SIG-M5 (cell line): ENCODE data around the gene CD59.
"Not testable (repeated sequence)": the region's sequence is repeated elsewhere in the genome, so short reads cannot be mapped to it uniquely, and the experiment has no call there.

Experiments
- DNase-seq: peaks from one replicate; lab custom pipeline; 2025; lab: John Stamatoyannopoulos, UW

The CD59 gene

DNA sequence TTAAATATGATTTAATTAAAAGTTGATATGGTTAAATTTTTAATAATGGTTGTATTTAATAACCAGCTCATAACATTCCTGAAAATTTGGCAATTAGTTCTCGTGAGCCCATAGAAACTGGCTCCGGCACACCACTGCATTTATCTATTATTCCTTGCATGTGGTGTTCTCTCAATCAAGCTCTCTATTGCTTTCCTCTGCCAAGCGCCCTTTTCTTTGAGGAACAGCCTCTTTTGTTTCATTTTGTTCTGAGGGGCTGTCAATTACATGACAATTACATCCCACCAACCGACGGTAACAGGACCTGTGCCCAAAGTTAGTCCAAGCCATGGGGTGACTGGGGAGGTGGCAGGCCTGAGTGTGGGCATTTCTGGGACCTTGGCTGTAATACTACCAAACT, 43.7 kb downstream of the CD59 start:
- no peak for DNase-seq

DNA sequence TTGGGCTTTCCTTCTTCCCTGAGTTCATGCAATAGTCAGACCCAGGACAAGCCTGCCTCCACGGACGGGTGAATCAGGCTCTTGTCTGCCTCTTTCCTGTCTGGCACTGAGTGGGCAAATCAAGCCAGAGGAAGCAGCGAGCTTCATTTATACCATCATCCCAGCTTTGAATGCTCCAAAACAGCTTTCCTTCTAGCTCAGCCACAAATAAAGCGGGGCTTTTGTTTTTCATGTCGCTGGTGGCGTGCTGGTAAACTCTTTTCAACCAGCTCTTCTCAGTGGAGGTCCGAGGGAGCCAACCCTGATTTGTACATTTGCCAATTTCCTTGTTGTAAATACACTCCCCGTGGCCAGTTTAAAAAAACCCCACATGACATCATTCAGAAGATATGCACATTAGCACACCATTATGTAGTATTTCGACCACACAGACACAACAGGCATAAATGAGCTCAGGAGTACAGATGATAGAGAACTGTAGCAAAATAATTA, 44.2 kb downstream of the CD59 start:
- DNase-seq: no peak

DNA sequence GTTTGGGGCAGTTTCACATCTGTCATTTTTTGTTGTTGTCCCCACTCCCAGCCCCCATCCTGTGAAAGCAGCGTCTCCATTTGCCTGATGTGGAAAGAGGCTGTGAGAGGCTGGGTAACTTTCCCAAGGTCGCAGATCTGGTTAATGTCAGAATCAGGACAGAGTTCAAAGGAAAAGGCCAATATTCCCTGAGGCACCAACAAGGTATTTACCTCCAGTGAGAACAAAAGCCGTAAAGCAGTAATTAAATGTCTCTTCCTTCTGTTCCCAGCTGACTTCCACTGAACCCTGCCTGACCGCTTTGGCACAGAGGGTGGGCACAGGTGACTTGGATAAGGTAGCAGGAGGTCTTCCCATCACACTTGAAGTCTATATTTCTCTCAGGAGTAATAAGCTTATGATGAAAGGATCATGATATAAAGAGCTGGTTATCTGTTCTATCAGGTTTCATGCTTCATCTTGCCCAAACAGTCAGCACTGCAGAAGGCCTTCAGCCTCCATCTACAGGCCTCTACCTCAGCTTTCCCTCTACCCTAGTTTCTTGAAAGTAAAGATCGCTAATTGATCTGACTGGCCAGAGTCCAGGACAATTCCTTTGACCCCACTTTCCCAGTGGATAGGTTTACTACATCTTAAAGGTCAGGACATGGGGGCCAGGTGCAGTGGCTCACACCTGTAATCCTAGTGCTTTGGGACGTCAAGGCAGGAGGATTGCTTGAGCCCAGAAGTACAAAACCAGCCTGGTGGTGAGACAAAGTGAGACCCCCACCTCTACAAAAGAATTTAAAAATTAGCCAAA, 45.0 kb downstream of the CD59 start:
- DNase-seq: no peak

DNA sequence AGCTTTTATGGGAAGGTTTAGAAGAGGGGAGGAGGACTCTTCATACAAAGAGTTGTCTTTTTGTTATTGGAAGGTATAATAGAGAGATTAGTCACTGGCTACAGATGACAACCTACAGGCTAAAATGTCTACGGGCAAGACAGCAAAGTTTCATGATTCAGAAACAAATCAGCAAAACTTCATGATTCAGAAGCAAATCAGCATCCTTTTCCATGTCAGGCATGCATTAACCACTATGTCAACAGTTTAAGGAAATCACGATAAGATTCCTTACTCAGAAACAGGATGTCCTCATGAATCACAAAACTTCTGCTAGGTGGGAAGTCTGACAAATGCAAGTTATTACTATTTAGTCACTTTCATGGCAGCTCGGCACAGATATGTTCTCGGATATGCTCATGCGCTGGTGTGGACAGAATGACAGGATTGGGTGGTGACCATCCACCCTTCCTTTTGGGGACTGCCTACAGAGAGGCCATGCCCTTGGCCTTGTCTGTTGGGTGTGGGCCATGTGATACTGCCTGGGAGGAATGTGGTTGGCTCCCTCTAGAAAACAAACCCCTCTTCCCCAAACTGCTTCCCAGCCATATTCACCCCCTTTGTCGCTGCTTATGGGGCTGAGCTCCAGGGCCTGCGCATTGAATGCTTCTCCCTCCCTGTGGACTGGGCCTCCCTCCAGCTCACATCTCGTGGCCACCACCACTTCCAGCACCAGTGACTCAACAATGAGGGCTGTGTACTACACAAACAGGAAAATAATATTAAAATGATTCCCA, 45.7 kb downstream of the CD59 start:
- no peak for DNase-seq

DNA sequence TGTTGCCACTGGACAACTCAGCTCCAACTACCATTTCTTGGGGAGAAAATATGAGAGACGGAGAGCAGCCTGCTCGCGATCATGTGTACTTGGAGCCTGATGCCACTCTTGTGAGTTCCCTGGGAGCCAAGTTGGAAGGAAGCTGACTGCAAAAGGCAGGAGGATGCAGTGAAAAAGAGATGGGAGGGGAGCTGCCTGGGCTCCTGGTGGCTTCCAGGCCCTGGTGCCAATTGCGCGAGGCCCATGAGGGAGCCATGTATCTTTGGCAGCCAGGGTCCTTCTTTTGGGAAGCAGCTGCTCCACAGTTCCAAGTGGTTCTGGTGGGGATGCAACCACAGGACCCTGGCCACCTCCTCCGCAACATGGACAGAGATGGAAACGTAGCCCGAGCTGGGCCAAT, 46.7 kb downstream of the CD59 start:
- no peak for DNase-seq

DNA sequence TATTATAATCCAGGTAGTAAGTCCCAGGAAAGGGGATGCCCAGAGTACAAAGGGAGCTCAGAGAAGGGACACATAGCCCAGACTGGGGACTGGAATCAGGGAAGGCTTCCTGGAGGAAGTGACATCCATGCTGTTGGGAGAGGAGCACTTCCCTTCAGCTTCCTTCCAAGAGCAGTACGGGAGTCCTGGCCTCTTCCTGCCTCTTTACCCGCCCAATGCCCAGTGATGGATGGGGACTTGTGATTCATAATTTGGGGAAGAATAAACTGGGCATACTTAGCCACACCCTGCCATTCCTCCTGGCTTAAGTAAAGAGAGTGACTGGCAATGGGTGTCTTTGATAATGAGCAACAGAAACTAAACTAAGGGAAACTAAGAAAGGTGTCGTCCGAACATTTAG, 47.1 kb downstream of the CD59 start:
- DNase-seq: no peak

DNA sequence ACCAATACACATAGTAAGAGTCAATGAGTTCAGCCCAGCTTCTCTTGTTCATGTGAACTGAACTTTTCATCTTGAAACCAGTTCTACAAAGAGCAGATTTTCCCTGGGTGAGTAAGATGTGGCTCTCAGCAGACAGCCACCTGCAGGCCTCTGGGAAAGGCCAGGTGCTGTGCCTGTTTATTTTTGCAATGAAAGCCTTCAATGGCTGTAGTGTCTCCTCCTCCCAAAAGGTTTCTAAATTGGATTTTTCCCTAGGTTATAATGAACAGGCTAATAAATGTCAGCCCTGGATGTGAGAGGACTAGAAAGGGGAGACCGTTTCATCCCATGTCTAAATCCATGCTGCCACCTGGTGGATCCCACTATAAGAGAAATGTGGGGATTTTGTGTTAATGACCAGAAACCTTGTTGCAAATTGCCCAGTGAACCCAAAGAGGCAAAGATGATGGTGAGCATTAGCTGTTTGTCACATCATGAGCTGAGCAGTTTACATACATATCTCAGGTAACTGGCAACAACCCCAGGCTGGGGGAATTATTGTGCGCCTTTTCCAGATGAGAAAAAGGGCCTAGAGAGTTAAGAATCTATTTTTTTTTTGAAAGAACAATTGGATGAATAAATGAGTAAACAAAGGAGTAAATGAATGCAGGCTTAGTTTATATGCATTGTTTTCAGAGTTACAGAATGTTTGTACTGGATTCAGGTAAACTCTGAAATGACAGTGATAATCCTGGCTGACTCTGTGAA, 48.3 kb downstream of the CD59 start:
- no peak for DNase-seq

DNA sequence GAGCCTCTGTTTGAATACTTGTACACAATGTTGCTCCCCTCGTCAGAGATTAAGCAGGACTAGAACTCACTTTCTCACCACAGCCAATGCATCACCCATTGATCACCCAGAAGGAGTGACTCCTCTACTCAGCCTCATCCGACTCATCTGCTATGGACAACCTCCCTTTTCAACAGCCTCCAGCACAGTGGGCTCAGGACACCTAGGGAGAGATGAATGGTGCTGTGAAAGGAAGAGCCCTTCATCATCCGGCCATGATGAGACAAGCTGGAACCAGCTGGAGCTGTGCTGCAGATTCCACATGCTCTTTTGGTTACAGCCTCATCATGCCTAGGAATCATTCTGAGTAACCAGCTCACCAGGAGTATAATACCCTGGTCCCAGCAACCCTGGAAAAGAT, 51.1 kb downstream of the CD59 start:
- no peak for DNase-seq

DNA sequence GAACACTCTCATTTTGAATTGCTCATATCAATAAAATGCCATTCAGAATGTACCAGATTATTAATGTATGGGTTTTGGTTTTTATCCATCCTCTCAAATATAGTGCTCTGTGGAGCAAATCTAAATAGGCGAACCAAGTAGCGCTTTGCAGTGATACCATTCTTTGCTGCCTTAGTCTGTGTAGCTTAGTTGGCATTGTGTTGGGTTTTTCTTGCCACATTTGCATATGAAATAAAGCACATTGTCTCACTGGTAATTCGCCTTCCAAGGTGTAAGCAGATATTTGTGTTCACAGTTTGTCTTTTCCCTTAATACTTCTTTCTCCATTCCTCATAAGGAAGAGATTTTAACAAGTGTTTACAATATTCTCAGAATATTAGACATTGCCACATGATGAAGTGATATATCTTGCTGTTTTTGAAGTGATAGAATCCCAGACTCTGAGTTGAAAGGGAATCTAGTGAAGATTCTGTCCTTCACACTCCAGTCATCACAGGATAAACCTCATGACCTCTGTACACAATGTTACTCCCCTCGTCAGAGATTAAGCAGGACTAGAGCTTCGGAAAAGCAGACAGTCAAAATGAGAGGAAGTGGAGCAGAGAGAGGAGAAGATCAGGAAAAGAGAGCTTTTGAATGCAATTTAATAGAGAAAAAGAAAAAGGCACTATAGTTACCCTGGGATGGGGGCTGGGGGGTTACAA, 52.1 kb downstream of the CD59 start:
- DNase-seq: no peak

DNA sequence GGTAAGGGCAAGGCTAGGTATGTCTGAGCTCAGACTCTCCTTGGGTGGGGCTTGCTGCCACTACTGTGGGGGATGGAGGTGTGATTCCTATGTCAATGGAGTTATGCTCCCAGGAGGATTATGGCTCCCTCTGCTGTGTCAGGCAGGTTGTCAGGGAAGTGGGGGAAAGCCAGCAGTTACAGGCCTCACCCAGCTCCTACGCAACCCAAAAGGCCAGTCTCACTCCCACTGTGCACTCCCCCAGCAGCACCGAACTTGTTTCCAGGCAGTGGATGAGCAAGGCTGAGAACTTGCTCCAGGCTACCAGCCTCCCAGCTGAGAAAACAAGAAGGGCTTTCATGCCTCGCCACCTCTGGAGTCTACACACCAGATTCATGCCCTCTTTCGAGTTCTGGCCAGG, 53.8 kb downstream of the CD59 start:
- DNase-seq: no peak

DNA sequence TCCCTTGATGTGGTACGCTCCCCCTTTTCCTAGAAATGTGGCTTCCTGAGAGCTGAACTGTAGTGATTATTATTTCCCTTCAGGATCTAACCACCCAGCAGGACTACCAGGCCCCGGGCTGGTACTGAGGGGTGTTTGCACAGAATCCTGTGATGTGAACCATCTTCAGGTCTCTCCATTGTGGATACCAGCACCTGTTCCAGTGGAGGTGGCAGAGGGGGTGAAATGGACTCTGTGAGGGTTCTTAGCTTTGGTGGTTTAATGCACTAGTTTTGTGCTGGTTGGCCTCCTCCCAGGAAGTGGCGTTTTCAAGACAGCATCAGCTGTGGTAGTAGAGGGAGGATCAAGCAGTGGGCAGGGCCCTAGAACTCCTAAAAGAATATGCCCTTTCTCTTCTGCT, 54.2 kb downstream of the CD59 start:
- DNase-seq: no peak

DNA sequence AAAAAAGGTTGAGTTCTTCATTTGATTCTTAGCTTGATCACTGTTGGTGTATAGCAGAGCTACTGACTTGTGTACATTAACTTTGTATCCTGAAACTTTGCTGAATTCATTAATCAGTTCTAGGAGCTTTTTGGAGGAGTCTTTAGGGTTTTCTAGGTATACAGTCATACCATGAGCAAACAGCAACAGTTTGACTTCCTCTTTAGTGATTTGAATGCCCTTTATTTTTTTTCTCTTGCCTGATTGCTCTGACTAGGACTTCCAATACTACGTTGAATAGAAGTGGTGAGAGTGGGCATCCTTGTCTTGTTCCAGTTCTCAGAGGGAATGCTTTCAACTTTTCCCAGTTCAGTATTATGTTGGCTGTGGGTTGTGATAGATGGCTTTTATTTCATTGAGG, 57.6 kb downstream of the CD59 start:
- not testable (repeated sequence) for DNase-seq

DNA sequence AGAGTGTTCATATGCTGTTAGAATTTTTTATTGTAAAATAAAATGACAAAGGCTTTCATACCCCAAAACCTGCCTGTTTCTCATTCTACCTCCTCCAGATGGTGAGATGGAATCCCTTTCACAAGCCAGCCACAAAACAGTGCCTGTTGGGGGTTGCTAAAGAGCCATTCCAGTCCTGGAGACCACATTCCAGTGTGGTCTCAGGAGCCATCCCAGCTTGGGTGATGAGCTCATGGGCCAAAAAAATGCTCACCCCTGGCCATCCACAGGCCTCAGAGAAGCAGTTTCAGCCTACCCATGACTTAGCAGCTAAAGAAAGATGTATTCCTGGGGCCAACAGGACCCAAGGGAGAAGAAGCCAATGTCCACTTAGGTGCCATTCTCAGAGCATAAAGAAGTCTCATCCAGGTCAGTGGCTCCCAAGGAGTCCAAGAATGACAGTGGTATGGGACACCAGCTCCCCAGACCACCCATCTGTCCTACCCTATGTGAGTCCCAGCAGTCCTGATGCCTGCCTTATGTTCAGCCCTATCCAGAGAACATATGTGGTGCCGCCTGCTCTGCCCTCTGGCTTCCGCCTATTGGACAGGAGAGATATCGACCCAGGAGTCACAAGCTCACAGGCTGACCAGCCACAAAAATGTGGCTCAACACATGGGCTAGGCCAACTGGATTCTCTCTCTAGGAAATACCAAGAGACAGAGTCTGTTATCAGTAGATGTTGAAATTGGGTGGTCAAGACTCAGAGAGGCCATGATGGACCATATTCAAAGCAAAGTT, 62.0 kb downstream of the CD59 start:
- DNase-seq: no peak

DNA sequence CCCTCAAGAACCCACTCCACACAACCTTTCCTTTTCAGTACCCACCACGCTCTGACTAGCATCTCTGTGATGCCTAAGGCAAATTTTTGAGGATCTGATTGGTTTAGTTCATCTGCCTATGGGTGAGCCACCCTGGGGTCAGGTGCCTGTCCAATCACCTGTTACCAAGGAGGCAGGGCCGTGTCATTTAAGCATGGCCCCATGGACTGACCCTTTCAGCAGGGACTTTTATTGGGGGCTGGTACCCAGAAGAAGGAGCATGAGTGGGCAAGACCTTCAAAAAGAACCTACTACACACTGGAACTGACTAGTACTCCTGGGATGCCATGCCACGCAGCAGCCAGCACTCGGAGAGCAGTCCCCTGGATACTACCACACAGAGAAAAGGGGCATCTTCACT, 64.0 kb downstream of the CD59 start:
- no peak for DNase-seq

DNA sequence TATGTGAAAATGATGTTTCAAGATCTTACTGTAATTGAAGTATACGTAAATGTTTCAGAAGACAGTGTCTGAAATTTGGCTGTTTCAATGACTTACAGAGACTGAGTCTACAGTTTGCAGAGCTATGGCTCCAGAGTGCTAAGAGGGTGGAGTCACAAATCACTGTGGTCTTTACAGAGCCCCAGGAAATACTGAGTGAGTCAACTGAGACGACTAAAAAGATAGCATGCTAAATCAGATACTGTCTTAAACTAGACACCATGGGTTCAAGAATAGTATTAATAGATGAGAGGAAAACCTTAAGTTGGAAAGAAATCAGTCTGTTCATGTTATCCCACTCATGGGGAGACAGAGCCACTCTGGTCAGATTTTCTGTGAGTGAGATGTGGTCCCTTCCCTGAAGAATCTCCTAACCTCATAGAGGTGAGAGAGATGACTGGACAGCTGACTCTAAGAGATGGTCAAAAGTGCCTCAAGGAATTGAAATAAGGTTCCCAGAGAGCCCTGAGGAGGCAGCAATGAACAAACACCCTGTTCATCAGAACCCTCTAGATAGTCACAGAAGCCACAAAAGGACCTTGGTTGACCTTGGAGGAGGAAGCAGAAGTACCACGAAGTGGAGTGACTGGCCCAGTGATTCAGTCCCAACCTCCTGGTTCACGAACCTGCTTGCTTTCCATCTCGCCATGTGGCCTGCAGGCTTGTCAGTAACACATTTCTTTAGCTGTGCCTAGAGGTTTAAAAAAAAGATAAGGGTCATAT, 65.8 kb downstream of the CD59 start:
- DNase-seq: no peak

DNA sequence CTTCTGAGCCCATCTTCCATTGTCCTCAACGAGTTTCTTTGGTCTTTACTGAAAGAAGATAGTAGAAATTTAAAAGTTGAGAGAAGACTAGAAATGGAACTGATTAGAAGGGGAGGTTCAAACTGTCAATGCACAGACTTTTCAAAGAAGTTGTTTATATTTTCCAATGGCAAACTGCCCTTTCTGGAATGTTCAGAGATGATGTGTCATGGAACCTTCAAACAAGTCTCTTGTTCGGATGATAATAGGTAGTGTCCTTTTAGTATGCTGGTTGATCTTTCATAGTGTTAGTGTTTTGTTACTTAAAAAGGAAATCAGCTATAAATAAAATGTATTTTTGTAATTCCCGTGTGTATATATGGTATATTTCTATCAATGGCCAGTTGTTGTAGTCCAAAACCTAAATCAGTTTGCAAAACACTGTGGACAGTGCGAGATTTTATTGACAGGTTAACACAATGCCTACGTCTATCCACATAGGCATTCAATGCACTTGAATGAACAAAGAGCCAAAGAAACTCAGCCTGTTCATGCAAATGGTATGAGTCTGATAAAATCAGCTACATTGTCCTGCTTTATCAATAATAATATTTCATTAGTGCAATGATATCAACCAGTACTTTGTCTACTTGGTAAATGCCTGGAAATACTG, 66.5 kb downstream of the CD59 start:
- no peak for DNase-seq

DNA sequence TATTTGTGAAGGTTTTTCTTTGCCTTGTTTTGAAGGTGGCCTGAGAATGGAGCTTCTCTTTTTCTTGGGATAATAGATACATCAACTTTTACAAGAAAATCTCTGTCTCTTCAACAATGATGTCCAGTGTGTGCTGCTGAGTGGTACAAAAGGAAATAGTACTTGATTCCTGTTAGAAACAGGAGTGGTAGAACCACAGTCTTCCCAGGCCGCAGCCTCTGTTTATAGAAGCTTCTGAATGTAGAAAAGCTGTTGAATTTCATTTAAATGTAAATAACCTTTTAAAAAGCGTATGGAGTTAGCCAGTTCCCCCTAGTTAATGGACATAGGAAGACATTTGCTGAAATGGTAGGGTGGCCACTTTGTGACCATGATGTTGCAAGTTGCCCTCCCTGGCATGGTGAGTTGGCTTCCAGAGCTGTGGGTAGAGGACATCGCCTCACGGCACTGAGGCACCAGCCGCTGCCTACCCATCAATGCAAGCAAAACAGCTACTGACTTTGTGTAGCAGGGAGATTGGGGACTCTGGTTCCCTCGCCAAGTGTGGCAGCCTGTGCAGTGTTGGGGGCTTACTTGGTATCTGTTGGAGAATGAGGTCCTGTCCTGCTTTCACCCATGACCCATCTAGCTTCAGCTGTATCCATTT, 67.1 kb downstream of the CD59 start:
- DNase-seq: no peak

DNA sequence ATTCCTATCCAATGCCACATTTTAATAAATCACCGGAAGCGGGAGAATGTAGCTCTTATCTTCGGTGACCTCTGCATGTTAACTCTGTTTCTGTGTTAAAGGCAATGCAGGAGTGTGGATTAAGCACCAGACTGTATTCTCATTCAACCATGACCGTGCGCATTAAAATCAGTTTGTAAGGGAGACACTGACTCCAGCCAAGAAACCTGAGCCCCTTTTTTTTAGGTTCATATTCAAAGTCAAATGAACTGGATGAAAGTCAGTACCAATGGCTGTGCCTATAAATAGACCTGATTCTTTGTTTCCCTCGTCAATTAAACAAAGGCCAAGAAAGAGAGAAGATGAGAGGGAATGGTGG, 67.8 kb downstream of the CD59 start:
- no peak for DNase-seq

DNA sequence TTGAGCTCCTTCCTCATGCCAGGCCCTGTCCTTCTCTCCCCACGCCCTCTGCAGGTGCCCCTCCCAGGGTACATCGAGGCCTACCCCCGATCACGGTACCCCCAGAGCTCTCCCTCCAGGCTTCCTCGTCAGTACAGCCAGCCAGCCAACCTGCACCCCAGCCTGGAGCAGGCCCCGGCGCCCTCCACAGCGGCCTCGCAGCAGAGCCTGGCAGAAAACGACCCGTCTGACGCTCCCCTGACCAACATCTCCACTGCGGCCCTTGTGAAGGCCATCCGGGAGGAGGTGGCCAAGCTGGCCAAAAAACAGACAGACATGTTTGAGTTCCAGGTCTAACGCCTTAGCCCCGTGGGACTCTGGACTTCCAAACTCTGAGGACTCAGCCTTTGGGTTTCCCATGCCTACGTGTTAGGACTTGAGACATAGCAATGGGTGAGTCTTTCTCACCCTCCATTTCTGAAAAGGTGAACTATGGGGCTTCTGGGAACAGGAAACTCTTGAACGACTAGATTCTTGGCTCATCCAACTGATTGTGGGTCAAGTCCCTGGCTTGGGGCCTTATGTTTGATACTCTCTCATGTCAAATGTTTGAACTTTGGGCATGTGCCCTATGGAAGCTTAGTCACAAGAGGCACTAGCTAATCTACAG, 68.3 kb downstream of the CD59 start:
- no peak for DNase-seq
